NCI-H1417 treated with DMSO at 0.1 percent for 48 hours (cell line): ENCODE data around the gene DHX16.
A peak's percentile ranks its signal among the peaks of the same experiment; 100 is the strongest.
"Not testable (repeated sequence)": the region's sequence is repeated elsewhere in the genome, so short reads cannot be mapped to it uniquely, and the experiment has no call there.

Experiments
- DNase-seq: peaks from one replicate; lab custom pipeline; 2025; lab: John Stamatoyannopoulos, UW

DHX16 gene

DNA sequence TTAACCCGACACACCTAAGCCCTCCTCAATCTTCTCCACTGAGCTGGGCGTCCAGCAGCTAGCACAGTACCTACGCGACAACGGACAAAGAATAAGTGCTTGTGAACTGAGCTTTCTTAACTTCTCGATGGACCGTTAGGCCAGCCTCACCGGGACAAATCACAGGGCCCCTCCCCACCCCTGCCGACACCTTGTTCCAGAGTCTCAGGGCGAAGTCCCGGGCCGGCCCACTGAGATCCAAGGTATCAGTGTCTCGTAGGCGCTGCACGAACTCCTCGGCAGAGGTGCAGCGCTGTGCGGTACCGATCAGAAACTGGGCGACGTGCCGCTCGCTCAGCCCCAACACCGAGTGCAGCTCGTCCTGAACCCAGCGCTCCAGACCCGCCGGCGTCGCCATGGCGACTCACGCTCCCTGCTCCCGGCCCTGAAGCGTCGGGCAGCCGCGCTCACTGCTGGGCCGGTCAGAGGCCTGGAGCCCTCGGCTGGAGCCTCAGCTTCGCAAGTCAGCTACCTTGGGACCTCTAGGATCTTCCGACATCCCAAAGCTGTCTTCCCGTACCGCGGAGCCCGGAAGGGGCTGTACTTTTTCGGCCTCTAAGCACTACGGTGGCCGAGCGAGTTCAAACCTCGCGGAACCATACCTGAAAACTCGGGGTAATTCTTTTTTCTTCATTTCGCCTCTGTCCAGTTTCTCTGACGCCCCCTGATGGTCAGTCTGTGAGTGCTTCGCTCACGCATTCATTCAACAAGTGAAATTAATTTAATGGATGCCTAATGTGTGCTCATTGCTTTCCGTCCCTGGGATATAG is at the start of gene DHX16:
DHX16 (minus strand) TSS at position 562 of the 809 bp plus-strand sequence; CDS start at position 397, 165 bp downstream.
- peak; percentile 84 for DNase-seq

DNA sequence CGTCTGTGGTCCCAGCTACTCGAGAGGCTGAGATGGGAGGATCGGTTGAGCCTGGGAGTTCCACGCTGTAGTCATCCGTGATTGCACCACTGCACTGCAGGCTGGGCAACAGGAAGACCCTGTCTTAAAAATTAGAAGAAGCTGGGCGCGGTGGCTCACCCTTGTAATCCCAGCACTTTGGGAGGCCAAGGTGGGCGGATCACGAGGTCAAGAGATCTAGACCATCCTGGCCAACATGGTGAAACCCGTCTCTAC is 49.1 kb upstream of the DHX16 start:
- not testable (repeated sequence) for DNase-seq

DNA sequence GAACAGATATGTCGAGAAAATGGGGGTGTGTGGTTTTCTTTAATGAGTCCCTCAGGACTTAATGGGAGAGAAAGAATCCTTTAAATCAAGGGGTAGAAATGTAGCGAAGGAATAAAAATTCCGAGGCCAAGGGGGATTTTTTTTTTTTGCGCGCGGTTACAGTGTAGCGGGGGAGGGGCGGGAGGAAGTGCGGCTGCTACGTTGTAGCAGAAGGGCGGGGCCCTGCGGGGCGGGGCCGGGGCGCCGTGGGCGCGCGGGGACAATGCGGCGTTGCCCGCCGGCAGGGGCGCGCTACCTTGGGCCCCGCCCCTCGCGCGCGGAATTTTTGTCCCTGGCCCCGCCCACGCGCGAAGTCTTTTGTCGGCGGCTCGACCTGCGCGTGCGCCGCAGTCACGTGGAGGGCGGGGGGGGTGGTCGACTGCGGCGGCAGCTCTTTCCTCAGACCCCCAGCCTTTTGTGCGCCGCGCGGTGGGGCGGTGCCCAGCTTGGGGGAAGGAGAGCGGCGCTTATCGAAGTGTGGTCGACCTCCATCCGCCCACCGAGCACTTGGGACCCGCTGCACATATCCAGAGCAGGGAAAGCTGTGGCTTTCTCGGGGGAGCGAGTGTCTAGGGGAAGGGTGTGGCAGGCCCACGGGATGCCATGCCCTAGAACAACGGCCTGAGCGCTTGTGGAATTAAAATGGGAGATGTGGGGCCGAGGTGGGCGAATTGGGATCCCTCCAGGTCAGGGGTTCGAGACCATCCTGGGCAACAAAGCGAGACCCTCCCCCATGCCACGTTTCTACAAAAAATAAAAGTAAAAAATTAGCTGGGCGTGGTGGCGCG is 48.6 kb upstream of the DHX16 start:
- DNase-seq = peak; percentile 55

GRCh38 chr6:30720738-30721197 is 48.0 kb upstream of the DHX16 start:
- no peak for DNase-seq

DNA sequence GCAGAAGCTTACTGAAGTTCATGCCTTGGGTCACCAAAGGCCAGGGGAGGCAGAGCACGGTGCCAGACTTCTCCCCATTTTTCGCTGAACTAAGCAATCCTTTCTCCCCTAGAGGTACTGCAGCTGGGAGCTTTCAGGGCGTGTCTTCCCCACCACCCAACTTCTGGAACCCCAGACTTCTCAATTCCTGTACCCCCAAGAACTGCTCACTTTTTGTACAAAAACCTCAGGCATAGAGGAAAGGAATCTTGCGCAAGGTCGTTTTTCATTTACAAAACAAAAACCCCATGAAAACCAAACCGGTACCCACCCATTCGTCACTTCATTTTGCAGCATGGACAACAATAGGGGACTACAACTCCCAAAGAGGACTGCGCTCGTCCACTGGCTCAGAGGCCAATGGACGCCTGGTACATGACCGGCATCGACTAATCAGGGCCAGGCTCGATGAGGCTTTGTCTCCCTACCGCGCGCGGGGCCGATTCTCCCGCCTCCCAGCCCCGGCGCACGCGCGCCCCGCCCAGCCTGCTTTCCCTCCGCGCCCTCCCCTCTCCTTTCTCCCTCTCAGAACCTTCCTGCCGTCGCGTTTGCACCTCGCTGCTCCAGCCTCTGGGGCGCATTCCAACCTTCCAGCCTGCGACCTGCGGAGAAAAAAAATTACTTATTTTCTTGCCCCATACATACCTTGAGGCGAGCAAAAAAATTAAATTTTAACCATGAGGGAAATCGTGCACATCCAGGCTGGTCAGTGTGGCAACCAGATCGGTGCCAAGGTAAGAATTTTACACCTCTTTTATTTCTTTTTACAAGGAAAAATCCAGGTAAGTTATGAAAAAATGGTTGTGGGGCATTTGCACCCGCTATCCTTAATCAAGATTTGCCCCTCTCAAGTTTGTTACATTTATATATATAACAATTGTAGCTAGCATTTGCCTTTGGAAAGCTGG is 47.3 kb upstream of the DHX16 start, which contains the start of gene TUBB:
TUBB (plus strand) TSS at position 562 of the 947 bp plus-strand sequence; CDS start at position 717, 155 bp downstream.
- DNase-seq = peak; percentile 97

GRCh38 chr6:30719356-30719755 is 46.5 kb upstream of the DHX16 start:
- DNase-seq = no peak

DNA sequence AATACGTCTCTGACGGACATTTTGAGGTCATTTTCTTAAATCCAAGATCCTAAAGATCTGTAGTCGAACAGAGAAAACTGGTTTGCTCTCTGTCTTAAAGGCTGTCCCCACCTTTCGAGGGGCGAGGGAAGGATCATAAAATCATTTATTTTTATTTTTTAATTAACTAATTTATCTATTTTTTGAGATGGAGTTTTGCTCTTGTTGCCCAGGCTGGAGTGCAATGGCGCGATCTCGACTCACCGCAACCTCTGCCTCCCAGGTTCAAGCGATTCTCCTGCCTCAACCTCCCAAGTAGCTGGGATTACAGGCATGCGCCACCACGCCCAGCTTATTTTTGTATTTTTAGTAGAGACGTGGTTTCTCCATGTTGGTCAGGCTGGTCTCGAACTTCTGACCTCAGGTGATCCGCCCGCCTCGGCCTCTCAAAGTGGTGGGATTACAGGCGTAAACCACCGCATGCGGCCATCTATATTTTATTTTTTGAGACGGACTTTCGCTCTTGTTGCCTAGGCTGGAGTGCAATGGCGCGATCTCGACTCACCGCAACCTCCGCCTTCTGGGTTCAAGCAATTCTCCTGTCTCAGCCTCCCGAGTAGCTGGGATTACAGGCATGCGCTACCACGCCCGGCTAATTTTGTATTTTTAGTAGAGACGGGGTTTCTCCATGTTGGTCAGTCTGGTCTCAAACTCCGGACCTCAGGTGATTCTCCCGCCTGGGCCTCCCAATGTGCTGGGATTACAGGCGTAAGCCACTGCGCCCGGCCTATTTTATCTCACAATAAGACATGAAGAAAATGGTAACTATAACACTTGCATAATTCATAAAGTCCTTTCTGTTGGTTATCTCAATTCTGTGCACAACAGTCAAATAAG is 45.3 kb upstream of the DHX16 start:
- DNase-seq = not testable (repeated sequence)

DNA sequence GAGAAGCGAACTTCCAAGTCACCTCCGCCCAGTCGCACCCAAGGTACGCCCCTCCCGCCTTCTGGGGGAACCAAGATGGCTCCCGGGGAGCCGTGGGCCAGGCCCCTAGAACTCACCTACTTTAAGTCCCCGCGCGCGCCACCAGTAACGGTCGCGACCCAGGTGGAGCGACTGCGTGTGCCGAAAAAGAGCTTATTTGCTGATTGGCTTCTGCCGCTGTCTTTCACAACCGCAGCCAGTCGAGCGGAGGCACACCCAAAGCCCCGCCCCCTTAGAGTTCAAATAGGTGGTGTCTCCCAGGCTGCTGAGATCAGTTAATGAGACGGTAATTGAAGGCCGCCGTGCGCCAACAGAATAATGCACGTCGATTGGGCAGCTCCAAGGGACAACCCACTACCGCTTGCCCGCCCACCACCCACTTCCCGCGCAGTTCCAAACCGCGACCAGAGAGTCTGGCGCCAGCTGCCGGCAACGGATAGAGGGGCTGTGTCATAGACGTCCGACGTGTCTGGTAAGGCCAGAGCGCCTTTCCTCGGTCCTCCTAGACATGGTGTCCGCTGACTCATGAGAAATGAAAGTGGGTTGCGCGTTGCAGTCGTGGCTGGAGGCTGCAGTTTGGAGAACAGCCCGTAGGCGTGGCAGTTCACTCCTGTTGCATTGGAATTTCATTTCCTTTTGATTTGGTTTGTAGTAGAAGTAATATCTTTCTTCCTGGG is 44.5 kb upstream of the DHX16 start, which contains the start of gene MDC1:
MDC1 (minus strand) TSS at position 153 of the 716 bp plus-strand sequence. CDS start 2,106 bp downstream, outside the sequence.
- DNase-seq = peak; percentile 92

DNA sequence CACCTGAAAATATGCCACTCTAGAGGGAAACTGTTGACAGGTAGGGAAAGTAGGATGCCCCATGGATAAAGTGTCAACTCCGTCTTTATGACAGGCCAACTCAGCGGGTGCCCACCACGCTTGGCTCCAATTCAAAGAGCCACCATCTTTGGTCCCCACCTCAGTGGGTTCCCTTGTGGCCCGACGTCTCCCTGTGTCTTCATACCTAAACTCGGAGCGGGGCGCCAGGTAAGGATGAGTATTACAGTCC is 44.0 kb upstream of the DHX16 start:
- DNase-seq = no peak

DNA sequence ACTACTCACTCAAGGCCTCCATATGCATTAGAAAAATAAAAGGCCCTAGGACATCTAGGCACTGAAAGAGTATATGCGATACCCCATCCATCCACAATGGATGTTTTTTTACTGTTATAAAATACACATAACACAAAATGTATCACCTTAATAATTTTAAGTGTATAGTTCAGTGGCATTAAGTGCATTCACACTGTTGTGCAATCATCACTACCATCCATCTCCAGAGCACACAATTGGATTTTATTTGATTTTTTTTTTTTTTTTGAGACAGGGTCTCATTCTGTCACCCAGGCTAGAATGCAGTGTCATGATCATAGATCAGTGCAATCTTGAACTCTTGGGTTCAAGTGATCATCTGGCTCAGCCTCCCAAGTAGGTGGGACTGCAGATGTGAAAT is 41.5 kb upstream of the DHX16 start:
- DNase-seq = no peak

DNA sequence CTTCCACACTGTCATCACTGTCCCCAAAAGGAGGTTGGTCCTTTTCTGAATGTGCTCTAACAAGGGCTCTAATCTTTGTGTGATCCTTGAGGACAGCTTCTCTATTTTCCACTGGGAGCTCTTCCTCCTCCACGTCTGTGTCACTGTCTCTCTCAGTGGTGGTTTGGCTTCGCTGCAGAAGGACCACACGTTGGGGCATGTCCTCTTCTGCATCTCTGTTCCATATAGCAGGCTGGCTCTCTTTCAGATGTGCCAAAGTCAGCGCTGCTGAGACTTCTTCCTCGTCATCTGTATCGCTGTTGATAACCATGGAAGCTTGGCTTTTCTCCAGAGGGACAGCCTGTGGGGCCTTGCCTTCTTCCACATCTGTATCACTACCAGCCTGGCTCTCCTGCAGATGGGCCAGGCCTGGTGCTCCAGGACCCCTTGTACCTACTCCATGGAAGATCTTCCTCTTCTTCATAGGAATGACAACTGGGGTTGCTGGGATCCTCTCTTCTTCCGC is 39.7 kb upstream of the DHX16 start:
- DNase-seq = no peak

DNA sequence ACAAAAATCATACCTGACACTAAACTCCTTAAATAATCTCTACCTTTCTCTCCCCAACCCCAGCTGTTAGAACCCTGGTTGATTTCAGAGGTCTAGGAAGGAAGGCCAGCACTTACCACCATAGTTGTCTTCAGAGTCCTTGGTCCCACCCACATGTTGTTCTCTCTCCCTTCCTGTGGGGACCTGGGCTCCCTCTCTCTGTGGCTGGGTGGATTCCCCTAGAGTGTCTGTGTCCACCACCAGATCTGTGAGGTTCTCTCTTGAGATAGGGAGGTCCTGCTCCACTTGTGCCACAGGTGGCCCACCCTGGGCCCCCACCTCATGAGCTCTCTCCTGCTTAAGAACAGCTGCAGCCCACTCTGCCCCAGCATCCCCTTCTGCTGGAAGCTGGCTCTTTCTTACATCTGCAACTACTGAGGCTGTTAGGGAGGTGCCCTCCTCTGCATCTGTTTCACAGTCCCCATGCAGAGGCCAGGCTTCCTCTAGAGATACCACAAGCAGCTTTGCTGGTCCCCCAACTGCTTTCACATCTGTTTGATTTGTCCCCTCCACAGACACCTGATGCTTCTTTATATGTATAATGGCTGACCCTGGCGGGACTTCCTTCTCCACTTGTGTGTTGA is 39.1 kb upstream of the DHX16 start:
- DNase-seq = no peak

- DNase-seq = no peak
These were observed 36.5 kb upstream of the DHX16 start for GRCh38 chr6:30709101-30709868.

DNA sequence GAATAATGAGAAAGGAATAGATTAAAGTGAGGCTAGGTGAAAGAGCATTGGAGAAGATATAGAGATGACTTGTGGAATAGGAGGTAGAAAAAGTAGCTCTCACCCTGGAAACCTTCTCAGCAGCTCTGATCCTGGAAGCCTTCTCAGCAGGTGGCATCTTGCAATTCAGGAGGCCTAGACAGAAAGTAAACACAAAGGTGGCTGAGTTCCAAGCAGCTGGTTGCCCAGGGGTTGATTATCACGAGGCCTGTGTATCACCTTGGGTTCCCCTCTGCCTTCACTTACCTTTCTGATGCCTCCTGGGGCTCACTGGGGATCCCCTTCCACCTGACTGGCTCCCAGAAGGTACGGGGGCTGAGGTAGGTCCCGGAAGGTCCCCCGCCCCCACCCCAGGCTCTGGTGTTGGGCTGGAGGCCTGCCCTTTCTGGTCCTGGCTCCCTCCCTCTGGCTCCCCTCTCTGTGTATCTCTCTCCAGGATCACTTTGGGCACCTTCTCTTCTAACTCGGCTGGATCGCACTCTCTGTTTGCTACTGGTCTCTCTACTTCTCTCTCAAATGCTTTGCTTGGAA is 34.6 kb upstream of the DHX16 start:
- DNase-seq = peak; percentile 47

DNA sequence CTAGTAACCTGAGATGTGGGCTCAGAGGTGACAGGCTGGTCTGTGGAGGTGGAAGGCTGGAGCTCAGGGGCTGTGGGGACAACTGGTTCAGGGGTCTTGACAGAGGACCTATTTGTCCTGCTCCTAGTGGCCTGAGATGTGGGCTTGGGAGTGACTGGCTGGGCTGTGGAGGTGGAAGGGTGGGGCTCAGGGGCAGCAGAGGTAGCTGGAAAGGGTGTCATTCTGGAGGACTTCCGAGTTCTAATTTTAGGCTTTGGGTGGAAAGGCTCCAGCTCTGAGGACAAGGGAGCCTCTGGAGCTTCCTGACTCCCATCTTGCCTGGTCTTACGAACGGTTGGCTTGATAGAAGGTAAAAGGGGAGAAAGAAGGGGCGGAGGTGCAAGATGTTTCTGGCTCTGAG is 32.8 kb upstream of the DHX16 start:
- no peak for DNase-seq

- DNase-seq = no peak
These were observed 31.0 kb upstream of the DHX16 start for GRCh38 chr6:30703821-30704220.

DNA sequence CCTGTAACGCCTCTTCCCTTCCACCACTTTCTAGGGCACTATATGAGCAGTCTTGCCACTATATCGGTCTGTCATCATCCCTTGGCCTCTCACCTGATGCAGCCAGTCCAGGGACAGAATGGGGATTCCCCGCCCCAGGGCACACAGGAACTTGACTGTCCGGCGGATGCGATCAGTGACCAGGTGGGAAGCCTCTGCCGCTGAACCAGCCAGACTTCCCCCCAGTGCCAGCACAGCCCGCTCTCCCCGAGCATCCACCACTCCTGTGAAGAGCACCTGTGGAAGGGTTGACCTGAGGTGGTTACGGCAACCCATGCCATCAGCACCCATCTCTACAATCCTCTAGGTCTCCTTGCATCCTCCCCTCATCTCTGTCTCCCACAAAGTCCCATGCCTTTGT is 30.2 kb upstream of the DHX16 start:
- no peak for DNase-seq

GRCh38 chr6:30700340-30700739 is 27.5 kb upstream of the DHX16 start:
- DNase-seq = no peak

DNA sequence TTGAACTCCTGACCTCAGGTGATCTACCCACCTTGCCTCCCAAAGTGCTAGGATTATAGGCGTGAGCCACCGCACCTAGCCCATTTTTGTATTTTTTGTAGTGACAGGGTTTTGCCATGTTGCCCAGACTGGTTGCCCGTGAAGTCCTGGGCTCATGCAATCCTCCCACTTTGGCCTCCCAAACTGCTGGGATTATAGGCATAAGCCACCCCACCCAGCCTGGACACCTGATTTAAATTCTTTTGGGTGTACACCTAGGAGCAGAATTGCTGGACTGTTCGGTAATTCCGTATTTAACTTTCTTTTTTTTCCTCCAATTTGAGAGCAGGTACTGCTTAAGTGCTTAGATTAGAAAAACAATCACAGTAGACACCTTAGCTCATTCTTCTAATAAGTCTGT is 23.6 kb upstream of the DHX16 start:
- DNase-seq = no peak
